Esophagus squamous epithelium (tissue), 4 donors: ENCODE data around the gene TMC1.

ENCODE experiments used
- POLR2A ChIP-seq, 4 donors: fragments of 450-650 bp; IDR thresholded peaks; one replicate each; pipeline ENCODE4 v1.6.1; 2017; ENCODE audit warnings: antibody characterized with exemption in 4 of 4, mild to moderate bottlenecking in 4 of 4, moderate library complexity in 3 of 4
- TF ChIP-seq, protein P1 (sequence below), 6 experiments: fragments of 450-650 bp in 4 of 6; fragments of 200-600 bp in 2 of 6; sonication (generic) in 2 of 6; IDR thresholded peaks; one replicate each; pipeline ENCODE4 v1.5.1; 2016 to 2019; ENCODE audit warnings: antibody characterized with exemption in 6 of 6, mild to moderate bottlenecking in 4 of 6, moderate library complexity in 4 of 6

DNA sequence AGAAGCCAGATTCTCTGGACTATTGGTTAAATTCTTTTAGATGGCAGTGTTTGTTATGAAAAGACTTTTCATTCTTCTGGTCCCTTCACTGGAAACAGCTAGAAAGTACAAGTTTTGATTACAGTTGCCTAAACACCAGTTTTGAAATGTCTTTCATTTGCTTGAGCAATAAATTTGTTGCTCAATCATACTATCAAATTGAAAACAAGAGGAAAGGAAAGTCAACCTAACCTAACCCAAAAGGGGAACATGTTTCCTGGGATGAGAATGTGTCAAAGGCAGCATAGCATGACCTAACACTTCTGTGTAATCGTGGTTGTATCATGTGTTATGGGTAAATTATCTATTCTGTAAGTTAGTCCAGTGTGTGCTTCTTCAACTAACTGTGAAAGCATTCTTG lies 213.2 kb downstream of the TMC1 start:
- no peak for TF ChIP-seq POLR2A (IDR thresholded peaks at IDR 0.05)
- TF ChIP-seq, protein P1, sequence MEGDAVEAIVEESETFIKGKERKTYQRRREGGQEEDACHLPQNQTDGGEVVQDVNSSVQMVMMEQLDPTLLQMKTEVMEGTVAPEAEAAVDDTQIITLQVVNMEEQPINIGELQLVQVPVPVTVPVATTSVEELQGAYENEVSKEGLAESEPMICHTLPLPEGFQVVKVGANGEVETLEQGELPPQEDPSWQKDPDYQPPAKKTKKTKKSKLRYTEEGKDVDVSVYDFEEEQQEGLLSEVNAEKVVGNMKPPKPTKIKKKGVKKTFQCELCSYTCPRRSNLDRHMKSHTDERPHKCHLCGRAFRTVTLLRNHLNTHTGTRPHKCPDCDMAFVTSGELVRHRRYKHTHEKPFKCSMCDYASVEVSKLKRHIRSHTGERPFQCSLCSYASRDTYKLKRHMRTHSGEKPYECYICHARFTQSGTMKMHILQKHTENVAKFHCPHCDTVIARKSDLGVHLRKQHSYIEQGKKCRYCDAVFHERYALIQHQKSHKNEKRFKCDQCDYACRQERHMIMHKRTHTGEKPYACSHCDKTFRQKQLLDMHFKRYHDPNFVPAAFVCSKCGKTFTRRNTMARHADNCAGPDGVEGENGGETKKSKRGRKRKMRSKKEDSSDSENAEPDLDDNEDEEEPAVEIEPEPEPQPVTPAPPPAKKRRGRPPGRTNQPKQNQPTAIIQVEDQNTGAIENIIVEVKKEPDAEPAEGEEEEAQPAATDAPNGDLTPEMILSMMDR (IDR thresholded peaks at IDR 0.05) = no peak
